Caco-2 (cell line): ENCODE results near the gene NEDD4L. TPM values are rescaled to one million over a fixed set of nuclear protein-coding genes. Genes with fewer than 3 reads are reported as not detected.

Source experiments
- BruUV-seq: library from RNA; stranded (reverse); fragments of 400-500 nt; replicated peaks from 2 replicates; lab custom pipeline; 2021; lab: Mats Ljungman, UMichigan
- CTCF ChIA-PET: fragments of 300-600 bp; sonication (Branson Sonifier 250); formaldehyde crosslinking; loops from one replicate; lab custom pipeline; 2022; ENCODE audit warnings: antibody characterized with exemption; lab: Charles Lee
- POLR2A ChIA-PET: fragments of 300-600 bp; sonication (Branson Sonifier 250); formaldehyde crosslinking; loops from one replicate; lab custom pipeline; 2022; ENCODE audit warnings: antibody characterized with exemption; lab: Charles Lee
- DNase-seq, 2 experiments: peaks; one replicate each; pipeline versions ENCODE4 v3.0.0 to v3.0.0-alpha.2; 2020 to 2022
- H3K27me3 ChIP-seq: replicated peaks from 2 replicates; pipeline ENCODE4 v1.6.0; 2011; ENCODE audit warnings: low read length; ENCODE audit not compliant: control insufficient read depth, insufficient read depth
- H3K36me3 ChIP-seq: 2 replicates; pipeline ENCODE4 v1.5.1; 2011; ENCODE audit warnings: low read length; ENCODE audit not compliant: control insufficient read depth, insufficient read depth
- H3K4me1 ChIP-seq: fragments of 250-450 bp; sonication (Bioruptor Pico); 2 replicates; pipeline ENCODE4 v1.5.1; 2020; ENCODE audit warnings: mild to moderate bottlenecking
- H3K4me3 ChIP-seq: 2 replicates; pipeline ENCODE4 v1.5.1; 2011; ENCODE audit warnings: low read depth, mild to moderate bottlenecking, control low read depth, low read length
- H3K9me3 ChIP-seq: fragments of 250-450 bp; sonication (Bioruptor Pico); 2 replicates; pipeline ENCODE4 v1.5.1; 2020; ENCODE audit warnings: mild to moderate bottlenecking, moderate library complexity
- H3K27ac Mint-ChIP-seq: one replicate; pipeline ENCODE4 v1.8.0; 2022; ENCODE audit warnings: mixed read lengths; ENCODE audit not compliant: unreplicated experiment
- H3K27me3 Mint-ChIP-seq: one replicate; pipeline ENCODE4 v1.8.0; 2022; ENCODE audit warnings: mixed read lengths; ENCODE audit not compliant: insufficient read depth, unreplicated experiment
- H3K36me3 Mint-ChIP-seq: one replicate; pipeline ENCODE4 v1.8.0; 2022; ENCODE audit warnings: mild to moderate bottlenecking, mixed read lengths; ENCODE audit not compliant: insufficient read depth, unreplicated experiment
- H3K4me1 Mint-ChIP-seq: one replicate; pipeline ENCODE4 v1.8.0; 2022; ENCODE audit warnings: low read depth, mixed read lengths; ENCODE audit not compliant: unreplicated experiment
- H3K4me3 Mint-ChIP-seq: one replicate; pipeline ENCODE4 v1.8.0; 2022; ENCODE audit warnings: mild to moderate bottlenecking, moderate library complexity, mixed read lengths; ENCODE audit not compliant: unreplicated experiment
- H3K9me3 Mint-ChIP-seq: one replicate; pipeline ENCODE4 v1.8.0; 2022; ENCODE audit warnings: mixed read lengths; ENCODE audit not compliant: unreplicated experiment
- intact Hi-C: fragments of 100-400 bp; cut with micrococcal nuclease; formaldehyde crosslinking; loops from one replicate; pipeline ENCODE4 v1.10.0; 2022; ENCODE audit not compliant: unreplicated experiment
- total RNA-seq: library from RNA; stranded (reverse); gene quantifications from 2 replicates; pipeline ENCODE4 v1.2.3, GENCODE V29; 2022
- TF ChIP-seq, protein P1 (sequence below), 2 experiments: fragments of 200-600 bp in 1 of 2; IDR thresholded peaks; 1 replicate in 1 of 2; 2 replicates in 1 of 2; pipeline versions ENCODE4 v1.5.1 to v1.8.0; 2011 to 2022; ENCODE audit warnings: antibody characterized with exemption in 1 of 2, control low read depth in 1 of 2, inconsistent platforms in 1 of 2, low read depth in 1 of 2, low read length in 1 of 2, mild to moderate bottlenecking in 1 of 2, moderate library complexity in 1 of 2; ENCODE audit not compliant: insufficient read depth in 1 of 2, severe bottlenecking in 1 of 2, unreplicated experiment in 1 of 2

Gene NEDD4L
- total RNA-seq, 1 experiment from 2014 or later = 85.4 TPM

DNA sequence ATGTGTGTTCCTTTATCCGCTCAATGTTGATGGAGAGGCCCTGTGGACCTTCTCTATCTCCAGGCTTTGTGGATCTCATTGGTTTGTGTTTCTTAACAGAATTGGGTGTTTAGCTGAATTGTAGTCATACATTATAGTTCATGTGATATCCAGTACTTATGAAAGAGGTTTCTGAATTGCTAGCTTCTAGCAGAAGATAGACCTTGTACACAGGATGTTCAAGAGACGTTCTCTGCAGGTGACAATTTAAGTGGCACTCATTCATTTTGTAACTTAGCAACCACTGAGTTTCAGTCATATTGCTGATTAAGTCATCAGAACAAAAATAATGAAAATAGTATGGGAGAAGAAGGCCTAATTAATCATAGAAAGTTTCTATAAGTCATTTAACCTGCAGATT, 305.6 kb downstream of the NEDD4L start:
- no TSS peak for BruUV-seq
- Mint-ChIP-seq H3K36me3 (peaks cover 23% of the 10 kb centered on the region), H3K9me3 (no peaks in the 10 kb centered on the region), H3K4me1 (no peaks in the 10 kb centered on the region), H3K27me3 (no peaks in the 10 kb centered on the region), H3K4me3 (no peak overlapping the region), H3K27ac (no peak overlapping the region)
- ChIA-PET CTCF (no interaction called here), POLR2A (no interaction called here)
- no peak for DNase-seq
- Histone ChIP-seq H3K9me3 (no peaks in the 10 kb centered on the region), H3K4me1 (peaks cover 5% of the 10 kb centered on the region; the same call in 1 of the 2 replicates), H3K27me3 (no peaks in the 10 kb centered on the region), H3K4me3 (no peak overlapping the region), H3K36me3 (no peaks in the 10 kb centered on the region; the same call in 1 of the 2 replicates)
- intact Hi-C loops = no loop called here
- TF ChIP-seq, protein P1, sequence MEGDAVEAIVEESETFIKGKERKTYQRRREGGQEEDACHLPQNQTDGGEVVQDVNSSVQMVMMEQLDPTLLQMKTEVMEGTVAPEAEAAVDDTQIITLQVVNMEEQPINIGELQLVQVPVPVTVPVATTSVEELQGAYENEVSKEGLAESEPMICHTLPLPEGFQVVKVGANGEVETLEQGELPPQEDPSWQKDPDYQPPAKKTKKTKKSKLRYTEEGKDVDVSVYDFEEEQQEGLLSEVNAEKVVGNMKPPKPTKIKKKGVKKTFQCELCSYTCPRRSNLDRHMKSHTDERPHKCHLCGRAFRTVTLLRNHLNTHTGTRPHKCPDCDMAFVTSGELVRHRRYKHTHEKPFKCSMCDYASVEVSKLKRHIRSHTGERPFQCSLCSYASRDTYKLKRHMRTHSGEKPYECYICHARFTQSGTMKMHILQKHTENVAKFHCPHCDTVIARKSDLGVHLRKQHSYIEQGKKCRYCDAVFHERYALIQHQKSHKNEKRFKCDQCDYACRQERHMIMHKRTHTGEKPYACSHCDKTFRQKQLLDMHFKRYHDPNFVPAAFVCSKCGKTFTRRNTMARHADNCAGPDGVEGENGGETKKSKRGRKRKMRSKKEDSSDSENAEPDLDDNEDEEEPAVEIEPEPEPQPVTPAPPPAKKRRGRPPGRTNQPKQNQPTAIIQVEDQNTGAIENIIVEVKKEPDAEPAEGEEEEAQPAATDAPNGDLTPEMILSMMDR (IDR thresholded peaks at IDR 0.05; ENCODE audit: insufficient read depth in 1 of 2, low read depth in 1 of 2, low read length in 1 of 2, severe bottlenecking in 1 of 2, unreplicated experiment in 1 of 2) = no peak

DNA sequence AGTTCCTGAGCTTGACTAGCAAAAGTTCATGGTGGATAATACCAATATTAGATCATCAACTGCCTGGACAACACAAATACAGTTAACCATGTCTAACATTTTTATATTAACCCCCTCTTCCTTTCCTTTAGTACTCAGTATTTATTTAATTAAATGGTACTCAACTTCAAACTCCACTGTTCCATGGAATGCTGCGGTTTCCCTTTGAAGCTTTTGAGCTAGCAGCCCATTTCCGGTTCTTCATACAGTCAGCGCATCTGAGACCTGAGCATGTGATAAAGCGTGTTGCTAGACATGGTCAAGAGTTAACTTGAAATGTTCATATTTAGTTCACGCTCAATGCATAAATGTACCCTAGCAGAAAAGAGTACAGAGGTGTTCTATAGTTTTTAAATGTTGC, 306.5 kb downstream of the NEDD4L start:
- Mint-ChIP-seq H3K9me3 (no peaks in the 10 kb centered on the region), H3K27ac (no peak overlapping the region), H3K36me3 (peaks cover 24% of the 10 kb centered on the region), H3K4me1 (no peaks in the 10 kb centered on the region), H3K27me3 (no peaks in the 10 kb centered on the region), H3K4me3 (no peak overlapping the region)
- ChIA-PET POLR2A (no interaction called here), CTCF (no interaction called here)
- no peaks in the 10 kb centered on the region for H3K9me3 ChIP-seq
- BruUV-seq = no TSS peak
- intact Hi-C loops = no loop called here
- no peak for DNase-seq
- H3K4me3 ChIP-seq = no peak overlapping the region
- H3K36me3 ChIP-seq = no peaks in the 10 kb centered on the region; the same call in 1 of the 2 replicates
- TF ChIP-seq, protein P1 (IDR thresholded peaks at IDR 0.05; ENCODE audit: insufficient read depth in 1 of 2, low read depth in 1 of 2, low read length in 1 of 2, severe bottlenecking in 1 of 2, unreplicated experiment in 1 of 2) = no peak
- peaks cover 5% of the 10 kb centered on the region; the same call in 1 of the 2 replicates for H3K4me1 ChIP-seq
- no peaks in the 10 kb centered on the region for H3K27me3 ChIP-seq

DNA sequence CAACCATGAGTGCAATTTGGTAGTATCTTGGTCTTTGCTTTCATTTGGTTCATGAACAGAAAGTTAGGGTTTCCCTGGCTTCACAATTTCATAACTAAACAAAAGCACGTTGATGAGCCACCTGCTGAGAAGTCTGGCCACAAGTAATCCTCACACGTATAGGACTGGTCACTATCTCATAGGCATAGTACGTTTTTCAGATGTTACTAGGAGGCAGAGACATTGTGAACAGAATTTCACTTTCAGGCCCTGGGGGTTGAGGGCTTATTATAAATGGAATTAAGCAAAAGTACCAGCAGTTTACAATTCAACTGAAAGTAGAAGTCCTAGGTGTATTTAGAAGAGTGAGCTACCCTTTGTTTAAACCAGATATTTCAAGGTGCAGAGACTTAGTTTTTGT, 307.8 kb downstream of the NEDD4L start:
- Mint-ChIP-seq H3K4me1 (no peaks in the 10 kb centered on the region), H3K9me3 (no peaks in the 10 kb centered on the region), H3K27ac (no peak overlapping the region), H3K4me3 (no peak overlapping the region), H3K27me3 (no peaks in the 10 kb centered on the region), H3K36me3 (peaks cover 32% of the 10 kb centered on the region)
- DNase-seq = no peak
- Histone ChIP-seq H3K36me3 (no peaks in the 10 kb centered on the region; the same call in 1 of the 2 replicates), H3K9me3 (no peaks in the 10 kb centered on the region), H3K4me1 (peaks cover 5% of the 10 kb centered on the region; the same call in 1 of the 2 replicates), H3K27me3 (no peaks in the 10 kb centered on the region), H3K4me3 (no peak overlapping the region)
- ChIA-PET CTCF (no interaction called here), POLR2A (no interaction called here)
- BruUV-seq = no TSS peak
- intact Hi-C loops = no loop called here
- TF ChIP-seq, protein P1 (IDR thresholded peaks at IDR 0.05; ENCODE audit: insufficient read depth in 1 of 2, low read depth in 1 of 2, low read length in 1 of 2, severe bottlenecking in 1 of 2, unreplicated experiment in 1 of 2) = no peak
